Chondrocyte (in vitro differentiated cells): Measurements from ENCODE around the gene MIB1. TPM values are rescaled to one million over a fixed set of nuclear protein-coding genes. Genes with fewer than 3 reads are reported as not detected.
A peak's percentile ranks its signal among the peaks of the same experiment; 100 is the strongest.
"Not testable (repeated sequence)": the region's sequence is repeated elsewhere in the genome, so short reads cannot be mapped to it uniquely, and the experiment has no call there.

Source experiments
- DNase-seq: peaks from one replicate; pipeline ENCODE4 v3.0.0; 2021; ENCODE audit warnings: mixed read lengths, low spot score
- H3K27ac Mint-ChIP-seq: one replicate; pipeline ENCODE4 v1.8.0; 2021; ENCODE audit warnings: mild to moderate bottlenecking, moderate library complexity, mixed read lengths; ENCODE audit not compliant: unreplicated experiment
- H3K27me3 Mint-ChIP-seq: 2 replicates; pipeline ENCODE4 v1.8.0; 2021; ENCODE audit warnings: low read depth, mixed read lengths
- H3K36me3 Mint-ChIP-seq: 2 replicates; pipeline ENCODE4 v1.8.0; 2021; ENCODE audit warnings: low read depth, mixed read lengths
- H3K4me1 Mint-ChIP-seq: 2 replicates; pipeline ENCODE4 v1.8.0; 2021; ENCODE audit warnings: low read depth, mild to moderate bottlenecking, mixed read lengths
- H3K4me3 Mint-ChIP-seq: one replicate; pipeline ENCODE4 v1.8.0; 2021; ENCODE audit warnings: mild to moderate bottlenecking, moderate library complexity, mixed read lengths; ENCODE audit not compliant: unreplicated experiment
- H3K9me3 Mint-ChIP-seq: 2 replicates; pipeline ENCODE4 v1.8.0; 2021; ENCODE audit warnings: low read depth, mixed read lengths
- CTCF ChIP-seq: fragments of 200-600 bp; sonication (generic); IDR thresholded peaks from 2 replicates; pipeline ENCODE4 v1.5.0; 2021; ENCODE audit warnings: antibody characterized with exemption, mild to moderate bottlenecking, moderate library complexity
- total RNA-seq: library from RNA; stranded (reverse); gene quantifications from 3 replicates; pipeline ENCODE4 v1.2.1, GENCODE V29; 2021

The MIB1 gene
- total RNA-seq, 1 donor from 2014 or later: 68.0 TPM

GRCh38 chr18:21703241-21703820, 37.3 kb upstream of the MIB1 start:
- DNase-seq: no peak
- peak overlapping the region; percentile 88 for H3K4me3 Mint-ChIP-seq
- H3K27ac Mint-ChIP-seq: peak overlapping the region; percentile 83
- no peaks in the 10 kb centered on the region for H3K36me3 Mint-ChIP-seq
- no peak for TF ChIP-seq CTCF
- peaks cover 13% of the 10 kb centered on the region for H3K4me1 Mint-ChIP-seq
- no peaks in the 10 kb centered on the region for H3K27me3 Mint-ChIP-seq
- no peaks in the 10 kb centered on the region for H3K9me3 Mint-ChIP-seq

GRCh38 chr18:21704603-21705364, 35.8 kb upstream of the MIB1 start, which contains the start of gene ABHD3:
Gene ABHD3 (minus strand): TSS chr18:21704774. CDS start chr18:21704665, 109 bp downstream.
- DNase-seq: peak; percentile 95
- H3K9me3 Mint-ChIP-seq: no peaks in the 10 kb centered on the region
- no peaks in the 10 kb centered on the region for H3K36me3 Mint-ChIP-seq
- H3K4me1 Mint-ChIP-seq: peaks cover 13% of the 10 kb centered on the region
- H3K27ac Mint-ChIP-seq: peak within 1 kb of the TSS; percentile 83
- H3K4me3 Mint-ChIP-seq: peak within 1 kb of the TSS; percentile 88
- TF ChIP-seq CTCF: peak; percentile 67
- H3K27me3 Mint-ChIP-seq: no peaks in the 10 kb centered on the region

GRCh38 chr18:21706386-21706865, 34.2 kb upstream of the MIB1 start:
- no peak for TF ChIP-seq CTCF
- H3K4me1 Mint-ChIP-seq: peaks cover 13% of the 10 kb centered on the region
- no peaks in the 10 kb centered on the region for H3K27me3 Mint-ChIP-seq
- H3K9me3 Mint-ChIP-seq: no peaks in the 10 kb centered on the region
- no peak overlapping the region for H3K27ac Mint-ChIP-seq
- H3K36me3 Mint-ChIP-seq: no peaks in the 10 kb centered on the region
- no peak for DNase-seq
- no peak overlapping the region for H3K4me3 Mint-ChIP-seq

- H3K27ac Mint-ChIP-seq, DNase-seq, H3K36me3 Mint-ChIP-seq, H3K4me3 Mint-ChIP-seq, H3K27me3 Mint-ChIP-seq, H3K9me3 Mint-ChIP-seq: not testable (repeated sequence)
- H3K4me1 Mint-ChIP-seq: peaks cover 13% of the 10 kb centered on the region
These were observed 33.5 kb upstream of the MIB1 start for GRCh38 chr18:21707130-21707529.

- no peaks in the 10 kb centered on the region for H3K27me3 Mint-ChIP-seq
- no peak for DNase-seq
- no peak for TF ChIP-seq CTCF
- no peaks in the 10 kb centered on the region for H3K4me1 Mint-ChIP-seq
- no peak overlapping the region for H3K27ac Mint-ChIP-seq
- H3K36me3 Mint-ChIP-seq: peaks cover 8% of the 10 kb centered on the region
- H3K4me3 Mint-ChIP-seq: no peak overlapping the region
- H3K9me3 Mint-ChIP-seq: peaks cover 22% of the 10 kb centered on the region
These were observed 26.1 kb upstream of the MIB1 start for GRCh38 chr18:21714474-21714873.
